H1 (cell line): ENCODE results near the gene SHROOM3. TPM values are rescaled to one million over a fixed set of nuclear protein-coding genes. Genes with fewer than 3 reads are reported as not detected.

Source experiments
- polyA plus RNA-seq, 7 experiments: library from polyadenylated mRNA; depleted of rRNA in 3 of 7; stranded (reverse) in 5 of 7; unstranded in 2 of 7; fragments of >200 nt in 5 of 7; fragments of 200-250 nt in 2 of 7; gene quantifications; 1 replicate in 5 of 7; 2 replicates in 1 of 7; 4 replicates in 1 of 7; pipeline versions ENCODE4 v1.2.1 to v1.2.3, GENCODE V29; 2011 to 2013; ENCODE audit warnings: missing spikeins in 2 of 7, mixed read lengths in 2 of 7
- total RNA-seq: library from RNA; stranded (reverse); fragmentation: NEBNext Ultra II Directional; extraction: Animal tissue kit (Norgen Biotek cat#: 25700); gene quantifications from 2 replicates; pipeline ENCODE4 v1.2.1, GENCODE V29; 2021
- TF ChIP-seq, protein P1 (sequence below): fragments of 300-600 bp; sonication (generic); IDR thresholded peaks from 2 replicates; pipeline ENCODE4 v1.7.1; 2012; ENCODE audit warnings: low read length, moderate library complexity, mild to moderate bottlenecking, inconsistent platforms; ENCODE audit not compliant: insufficient replicate concordance

Gene SHROOM3
- total and polyA plus RNA-seq, 2 of the 8 experiments (the other 6 are each of a cell fraction or from before 2014, with no cell fraction given), result 15.8 to 34.0 TPM

DNA sequence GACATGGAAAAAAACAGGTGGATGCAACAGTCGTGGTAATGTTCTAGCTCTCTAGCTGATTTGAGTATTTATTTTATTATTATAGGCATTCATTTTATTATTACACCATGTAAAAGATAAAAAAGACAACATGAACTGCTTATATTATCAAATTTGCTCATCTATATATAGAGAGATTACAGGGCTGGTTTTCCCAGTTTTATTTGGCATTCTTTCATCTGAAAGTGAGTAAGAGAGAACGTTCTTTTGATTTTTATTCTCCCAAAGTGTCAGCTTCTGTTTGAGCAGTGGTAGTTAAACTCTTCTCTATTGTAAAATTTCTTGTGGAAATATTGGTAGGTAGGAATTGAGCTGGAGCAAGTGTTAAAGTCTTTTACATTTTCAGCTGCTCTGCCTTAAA, 283.0 kb downstream of the SHROOM3 start (continued):
- TF ChIP-seq, protein P1, sequence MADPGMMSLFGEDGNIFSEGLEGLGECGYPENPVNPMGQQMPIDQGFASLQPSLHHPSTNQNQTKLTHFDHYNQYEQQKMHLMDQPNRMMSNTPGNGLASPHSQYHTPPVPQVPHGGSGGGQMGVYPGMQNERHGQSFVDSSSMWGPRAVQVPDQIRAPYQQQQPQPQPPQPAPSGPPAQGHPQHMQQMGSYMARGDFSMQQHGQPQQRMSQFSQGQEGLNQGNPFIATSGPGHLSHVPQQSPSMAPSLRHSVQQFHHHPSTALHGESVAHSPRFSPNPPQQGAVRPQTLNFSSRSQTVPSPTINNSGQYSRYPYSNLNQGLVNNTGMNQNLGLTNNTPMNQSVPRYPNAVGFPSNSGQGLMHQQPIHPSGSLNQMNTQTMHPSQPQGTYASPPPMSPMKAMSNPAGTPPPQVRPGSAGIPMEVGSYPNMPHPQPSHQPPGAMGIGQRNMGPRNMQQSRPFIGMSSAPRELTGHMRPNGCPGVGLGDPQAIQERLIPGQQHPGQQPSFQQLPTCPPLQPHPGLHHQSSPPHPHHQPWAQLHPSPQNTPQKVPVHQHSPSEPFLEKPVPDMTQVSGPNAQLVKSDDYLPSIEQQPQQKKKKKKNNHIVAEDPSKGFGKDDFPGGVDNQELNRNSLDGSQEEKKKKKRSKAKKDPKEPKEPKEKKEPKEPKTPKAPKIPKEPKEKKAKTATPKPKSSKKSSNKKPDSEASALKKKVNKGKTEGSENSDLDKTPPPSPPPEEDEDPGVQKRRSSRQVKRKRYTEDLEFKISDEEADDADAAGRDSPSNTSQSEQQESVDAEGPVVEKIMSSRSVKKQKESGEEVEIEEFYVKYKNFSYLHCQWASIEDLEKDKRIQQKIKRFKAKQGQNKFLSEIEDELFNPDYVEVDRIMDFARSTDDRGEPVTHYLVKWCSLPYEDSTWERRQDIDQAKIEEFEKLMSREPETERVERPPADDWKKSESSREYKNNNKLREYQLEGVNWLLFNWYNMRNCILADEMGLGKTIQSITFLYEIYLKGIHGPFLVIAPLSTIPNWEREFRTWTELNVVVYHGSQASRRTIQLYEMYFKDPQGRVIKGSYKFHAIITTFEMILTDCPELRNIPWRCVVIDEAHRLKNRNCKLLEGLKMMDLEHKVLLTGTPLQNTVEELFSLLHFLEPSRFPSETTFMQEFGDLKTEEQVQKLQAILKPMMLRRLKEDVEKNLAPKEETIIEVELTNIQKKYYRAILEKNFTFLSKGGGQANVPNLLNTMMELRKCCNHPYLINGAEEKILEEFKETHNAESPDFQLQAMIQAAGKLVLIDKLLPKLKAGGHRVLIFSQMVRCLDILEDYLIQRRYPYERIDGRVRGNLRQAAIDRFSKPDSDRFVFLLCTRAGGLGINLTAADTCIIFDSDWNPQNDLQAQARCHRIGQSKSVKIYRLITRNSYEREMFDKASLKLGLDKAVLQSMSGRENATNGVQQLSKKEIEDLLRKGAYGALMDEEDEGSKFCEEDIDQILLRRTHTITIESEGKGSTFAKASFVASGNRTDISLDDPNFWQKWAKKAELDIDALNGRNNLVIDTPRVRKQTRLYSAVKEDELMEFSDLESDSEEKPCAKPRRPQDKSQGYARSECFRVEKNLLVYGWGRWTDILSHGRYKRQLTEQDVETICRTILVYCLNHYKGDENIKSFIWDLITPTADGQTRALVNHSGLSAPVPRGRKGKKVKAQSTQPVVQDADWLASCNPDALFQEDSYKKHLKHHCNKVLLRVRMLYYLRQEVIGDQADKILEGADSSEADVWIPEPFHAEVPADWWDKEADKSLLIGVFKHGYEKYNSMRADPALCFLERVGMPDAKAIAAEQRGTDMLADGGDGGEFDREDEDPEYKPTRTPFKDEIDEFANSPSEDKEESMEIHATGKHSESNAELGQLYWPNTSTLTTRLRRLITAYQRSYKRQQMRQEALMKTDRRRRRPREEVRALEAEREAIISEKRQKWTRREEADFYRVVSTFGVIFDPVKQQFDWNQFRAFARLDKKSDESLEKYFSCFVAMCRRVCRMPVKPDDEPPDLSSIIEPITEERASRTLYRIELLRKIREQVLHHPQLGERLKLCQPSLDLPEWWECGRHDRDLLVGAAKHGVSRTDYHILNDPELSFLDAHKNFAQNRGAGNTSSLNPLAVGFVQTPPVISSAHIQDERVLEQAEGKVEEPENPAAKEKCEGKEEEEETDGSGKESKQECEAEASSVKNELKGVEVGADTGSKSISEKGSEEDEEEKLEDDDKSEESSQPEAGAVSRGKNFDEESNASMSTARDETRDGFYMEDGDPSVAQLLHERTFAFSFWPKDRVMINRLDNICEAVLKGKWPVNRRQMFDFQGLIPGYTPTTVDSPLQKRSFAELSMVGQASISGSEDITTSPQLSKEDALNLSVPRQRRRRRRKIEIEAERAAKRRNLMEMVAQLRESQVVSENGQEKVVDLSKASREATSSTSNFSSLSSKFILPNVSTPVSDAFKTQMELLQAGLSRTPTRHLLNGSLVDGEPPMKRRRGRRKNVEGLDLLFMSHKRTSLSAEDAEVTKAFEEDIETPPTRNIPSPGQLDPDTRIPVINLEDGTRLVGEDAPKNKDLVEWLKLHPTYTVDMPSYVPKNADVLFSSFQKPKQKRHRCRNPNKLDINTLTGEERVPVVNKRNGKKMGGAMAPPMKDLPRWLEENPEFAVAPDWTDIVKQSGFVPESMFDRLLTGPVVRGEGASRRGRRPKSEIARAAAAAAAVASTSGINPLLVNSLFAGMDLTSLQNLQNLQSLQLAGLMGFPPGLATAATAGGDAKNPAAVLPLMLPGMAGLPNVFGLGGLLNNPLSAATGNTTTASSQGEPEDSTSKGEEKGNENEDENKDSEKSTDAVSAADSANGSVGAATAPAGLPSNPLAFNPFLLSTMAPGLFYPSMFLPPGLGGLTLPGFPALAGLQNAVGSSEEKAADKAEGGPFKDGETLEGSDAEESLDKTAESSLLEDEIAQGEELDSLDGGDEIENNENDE, result no peak
